Panc1 (cell line): Measurements from ENCODE around the gene DUSP10. TPM values are rescaled to one million over a fixed set of nuclear protein-coding genes. Genes with fewer than 3 reads are reported as not detected.

Experiments
- ATAC-seq: fragments of 200-7000 bp; cut with Tn5 transposase; 2 replicates; pipeline ENCODE4 v1.9.1; 2020; ENCODE audit warnings: mild to moderate bottlenecking, moderate library complexity
- BruUV-seq: library from RNA; stranded (reverse); fragments of 400-500 nt; replicated peaks from 2 replicates; lab custom pipeline; 2021; lab: Mats Ljungman, UMichigan
- CTCF ChIA-PET: fragments of 300-600 bp; sonication (Branson Sonifier 250); formaldehyde crosslinking; loops from one replicate; lab custom pipeline; 2022; ENCODE audit warnings: antibody characterized with exemption; lab: Charles Lee
- POLR2A ChIA-PET: fragments of 300-600 bp; sonication (Branson Sonifier 250); formaldehyde crosslinking; loops from one replicate; lab custom pipeline; 2022; ENCODE audit warnings: antibody characterized with exemption; lab: Charles Lee
- DNase-seq: peaks from one replicate; pipeline ENCODE4 v3.0.0-alpha.2; 2010; ENCODE audit warnings: low read depth, low spot score
- H3K27ac ChIP-seq: 2 replicates; pipeline ENCODE4 v1.5.1; 2011; ENCODE audit warnings: mild to moderate bottlenecking, low read length, inconsistent platforms
- H3K27me3 ChIP-seq: fragments of 200-500 bp; sonication (Bioruptor generic); 2 replicates; pipeline ENCODE4 v1.6.0; 2014; ENCODE audit warnings: low read length, inconsistent platforms; ENCODE audit not compliant: control insufficient read depth, insufficient read depth
- H3K36me3 ChIP-seq: fragments of 200-500 bp; sonication (Bioruptor generic); 2 replicates; pipeline ENCODE4 v1.5.1; 2014; ENCODE audit warnings: inconsistent platforms, mild to moderate bottlenecking, low read length, moderate library complexity; ENCODE audit not compliant: control insufficient read depth, insufficient read depth
- H3K4me1 ChIP-seq: 2 replicates; pipeline ENCODE4 v1.5.1; 2011; ENCODE audit warnings: inconsistent platforms, mild to moderate bottlenecking, low read length, moderate library complexity; ENCODE audit not compliant: control insufficient read depth, insufficient read depth
- H3K4me3 ChIP-seq, 2 experiments: 2 replicates each; pipeline ENCODE4 v1.5.1; 2011 to 2012; ENCODE audit warnings: low read depth in 2 of 2, low read length in 2 of 2, mild to moderate bottlenecking in 2 of 2, inconsistent platforms in 1 of 2, moderate library complexity in 1 of 2
- H3K9me3 ChIP-seq: fragments of 200-500 bp; sonication (Bioruptor generic); 2 replicates; pipeline ENCODE4 v1.5.1; 2014; ENCODE audit warnings: low read depth, mild to moderate bottlenecking, inconsistent platforms, low read length, moderate library complexity; ENCODE audit not compliant: control insufficient read depth, insufficient read depth
- CTCF ChIP-seq: fragments of 450-650 bp; IDR thresholded peaks from 2 replicates; pipeline ENCODE4 v1.5.1; 2017; ENCODE audit warnings: mild to moderate bottlenecking
- POLR2AphosphoS5 ChIP-seq: IDR thresholded peaks from 2 replicates; pipeline ENCODE4 v1.6.1; 2012; ENCODE audit warnings: mild to moderate bottlenecking, low read depth, low read length, moderate library complexity
- REST ChIP-seq, 2 experiments: IDR thresholded peaks; 2 replicates each; pipeline ENCODE4 v1.6.1; 2011 to 2012; ENCODE audit warnings: low read depth in 2 of 2, control low read depth in 1 of 2, low read length in 1 of 2, mild to moderate bottlenecking in 1 of 2, moderate library complexity in 1 of 2; ENCODE audit not compliant: insufficient read depth in 1 of 2
- SIN3A ChIP-seq: IDR thresholded peaks from 2 replicates; pipeline ENCODE4 v1.6.1; 2012; ENCODE audit warnings: low read depth, mild to moderate bottlenecking, low read length, moderate library complexity, borderline replicate concordance; ENCODE audit not compliant: insufficient read depth
- TCF7L2 ChIP-seq: IDR thresholded peaks from 2 replicates; pipeline ENCODE4 v1.6.1; 2011; ENCODE audit warnings: mild to moderate bottlenecking, low read depth, low read length, inconsistent platforms
- in situ Hi-C: cut with HindIII; loops from 2 replicates; pipeline ENCODE4 v1.10.0; 2016; ENCODE audit warnings: low sequenced_read_pairs, low pct_unique_long_range_greater_than_20kb
- intact Hi-C: fragments of 100-400 bp; cut with micrococcal nuclease; formaldehyde crosslinking; loops from one replicate; pipeline ENCODE4 v1.10.0; 2022; ENCODE audit not compliant: unreplicated experiment
- total RNA-seq: library from RNA; stranded (reverse); gene quantifications from one replicate; pipeline ENCODE4 v1.2.1, GENCODE V29; 2021; ENCODE audit not compliant: unreplicated experiment

The DUSP10 gene
- total RNA-seq, 1 experiment from 2014 or later: 1.4 TPM

- in situ Hi-C loops: no loop called here
- TF ChIP-seq SIN3A (no peak), REST (IDR thresholded peaks at IDR 0.05; ENCODE audit: insufficient read depth in 1 of 2, low read depth in 2 of 2, low read length in 1 of 2) (no peak), POLR2AphosphoS5 (no peak), CTCF (no peak), TCF7L2 (no peak)
- POLR2A ChIA-PET: no interaction called here
Observed at GRCh38 chr1:221776495-221777301, 34.8 kb upstream of the DUSP10 start.

GRCh38 chr1:221775206-221775605 lies 33.3 kb upstream of the DUSP10 start:
- in situ Hi-C loops (no loop called here), intact Hi-C loops (no loop called here)
- TF ChIP-seq SIN3A (no peak), CTCF (no peak), TCF7L2 (no peak), REST (IDR thresholded peaks at IDR 0.05; ENCODE audit: insufficient read depth in 1 of 2, low read depth in 2 of 2, low read length in 1 of 2) (no peak), POLR2AphosphoS5 (no peak)
- Histone ChIP-seq H3K27ac (no peak overlapping the region), H3K36me3 (no peaks in the 10 kb centered on the region), H3K9me3 (no peaks in the 10 kb centered on the region), H3K4me3 (no peak overlapping the region), H3K27me3 (no peaks in the 10 kb centered on the region), H3K4me1 (no peaks in the 10 kb centered on the region)
- BruUV-seq: no TSS peak
- CTCF ChIA-PET: no interaction called here
- POLR2A ChIA-PET: no interaction called here
- DNase-seq (no peak), ATAC-seq (no peak)

More at GRCh38 chr1:221776495-221777301, 34.8 kb upstream of the DUSP10 start:
- CTCF ChIA-PET: no interaction called here
- no peak overlapping the region for H3K4me3 ChIP-seq
- intact Hi-C loops: no loop called here
- no peaks in the 10 kb centered on the region for H3K36me3 ChIP-seq
- BruUV-seq: no TSS peak
- H3K27ac ChIP-seq: no peak overlapping the region
- no peaks in the 10 kb centered on the region for H3K27me3 ChIP-seq
- ATAC-seq: no peak
- no peaks in the 10 kb centered on the region for H3K4me1 ChIP-seq
- H3K9me3 ChIP-seq: no peaks in the 10 kb centered on the region
- DNase-seq: no peak
